ENCODE measurements around the gene FOXN3.
A peak's percentile ranks its signal among the peaks of the same experiment; 100 is the strongest.

The FOXN3 gene

DNA sequence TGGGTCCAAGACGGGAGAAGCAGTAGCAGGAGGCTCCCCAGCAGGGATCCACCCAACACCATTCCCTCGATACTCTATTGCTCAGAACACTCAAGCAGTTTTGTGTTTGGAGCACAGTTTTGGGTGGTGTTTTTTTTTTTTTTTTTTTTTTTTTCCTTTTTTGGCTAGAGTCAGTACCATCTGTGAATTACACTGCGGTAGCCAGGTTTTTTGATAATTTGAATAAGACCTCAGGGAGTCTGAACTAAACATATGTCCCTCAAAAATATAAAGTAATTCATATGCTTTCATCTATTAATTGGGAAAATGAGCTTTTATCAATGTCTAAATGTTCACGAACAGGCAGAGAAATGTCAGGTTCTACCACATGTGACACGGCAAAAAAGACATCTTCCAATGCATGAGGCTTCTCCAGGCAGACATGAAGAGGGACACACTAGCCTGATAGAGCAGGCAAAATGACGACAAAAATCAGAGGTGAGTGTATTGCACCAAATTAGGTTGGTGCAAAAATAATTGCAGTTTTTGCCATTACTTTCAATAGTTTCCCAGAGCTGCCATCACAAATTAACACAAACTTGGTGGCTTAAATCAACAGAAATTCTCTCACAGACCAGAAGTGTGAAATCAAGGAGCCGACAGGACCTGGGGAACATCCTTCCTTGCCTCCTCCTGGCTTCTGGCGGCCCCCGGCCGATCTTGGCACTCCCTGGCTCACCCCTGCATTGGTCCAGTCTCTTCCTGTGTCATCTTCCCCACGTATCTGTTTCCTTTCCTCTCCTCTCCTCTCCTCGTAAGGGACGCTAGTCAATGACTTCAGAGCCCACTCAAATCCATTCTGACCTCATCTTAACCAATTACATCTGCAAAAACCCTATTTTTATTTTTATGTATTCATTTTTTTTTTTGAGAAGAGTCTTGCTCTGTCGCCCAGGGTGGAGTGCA is 33.9 kb downstream of the FOXN3 start:
- no peak for DNase-seq (ENCODE audit: low spot score)

DNA sequence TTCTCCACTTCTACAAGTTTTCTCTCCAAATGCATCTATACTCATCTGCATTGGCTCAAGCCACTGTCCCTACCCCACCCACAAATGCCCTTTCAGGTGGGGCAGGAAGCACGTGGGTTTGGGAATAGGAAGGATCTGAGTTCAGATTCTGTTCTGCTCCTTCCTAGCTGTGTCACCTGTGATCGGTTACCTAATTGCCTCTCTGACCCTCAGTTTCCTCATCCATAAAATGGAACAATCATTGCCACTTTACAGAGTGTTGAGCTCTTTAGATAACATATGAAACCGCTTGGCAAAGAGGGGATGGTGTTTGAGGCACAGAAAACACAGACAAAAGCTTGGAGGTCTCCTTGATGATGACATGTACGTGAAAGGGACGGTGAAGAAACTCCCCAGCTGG is 34.5 kb downstream of the FOXN3 start:
- DNase-seq (ENCODE audit: low spot score), result no peak

GRCh38 chr14:89379891-89380820 is 36.9 kb downstream of the FOXN3 start:
- DNase-seq (ENCODE audit: low spot score), result no peak

GRCh38 chr14:89379006-89379405 is 38.0 kb downstream of the FOXN3 start:
- DNase-seq (ENCODE audit: low spot score), result no peak

DNA sequence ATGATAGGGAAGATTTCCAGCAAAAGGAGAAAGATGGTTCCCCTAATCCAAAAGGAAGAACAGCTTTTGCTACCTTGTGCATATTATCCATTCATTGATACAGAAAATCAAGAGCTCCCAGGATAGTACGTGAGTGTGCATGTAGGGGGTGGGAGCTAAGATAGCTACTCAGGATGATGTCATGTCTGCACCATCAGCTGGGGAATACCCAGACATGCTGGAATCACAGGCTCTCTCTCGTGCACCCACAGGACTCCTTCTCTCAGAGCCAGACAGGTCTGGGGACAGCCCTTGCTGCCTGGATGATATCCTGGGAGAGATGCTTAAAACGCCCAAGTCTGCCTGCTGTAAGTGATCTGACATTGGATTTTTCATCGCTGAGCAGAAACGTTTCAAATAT is 38.9 kb downstream of the FOXN3 start:
- peak; percentile 12 for DNase-seq (ENCODE audit: low spot score)

DNA sequence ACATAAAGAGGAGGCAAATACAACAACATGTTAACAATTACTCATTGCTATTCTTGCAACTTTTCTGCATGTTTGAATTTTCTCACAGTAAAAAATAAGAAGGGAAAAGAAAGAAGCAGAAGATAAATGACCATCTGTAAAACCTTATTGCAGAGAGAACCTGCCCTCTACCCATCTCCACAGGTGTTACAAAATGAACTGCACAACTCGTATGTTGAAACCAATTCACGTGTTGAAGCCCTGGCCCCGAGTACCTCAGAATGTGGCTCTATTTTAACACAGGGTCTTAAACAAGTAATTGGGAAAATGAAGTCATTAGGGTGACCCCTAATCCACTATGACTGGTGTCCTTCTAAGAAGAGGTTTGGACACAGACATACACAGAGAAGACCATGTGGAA is 39.5 kb downstream of the FOXN3 start:
- DNase-seq (ENCODE audit: low spot score), result no peak

GRCh38 chr14:89374908-89375307 is 42.1 kb downstream of the FOXN3 start:
- DNase-seq (ENCODE audit: low spot score), result no peak

DNA sequence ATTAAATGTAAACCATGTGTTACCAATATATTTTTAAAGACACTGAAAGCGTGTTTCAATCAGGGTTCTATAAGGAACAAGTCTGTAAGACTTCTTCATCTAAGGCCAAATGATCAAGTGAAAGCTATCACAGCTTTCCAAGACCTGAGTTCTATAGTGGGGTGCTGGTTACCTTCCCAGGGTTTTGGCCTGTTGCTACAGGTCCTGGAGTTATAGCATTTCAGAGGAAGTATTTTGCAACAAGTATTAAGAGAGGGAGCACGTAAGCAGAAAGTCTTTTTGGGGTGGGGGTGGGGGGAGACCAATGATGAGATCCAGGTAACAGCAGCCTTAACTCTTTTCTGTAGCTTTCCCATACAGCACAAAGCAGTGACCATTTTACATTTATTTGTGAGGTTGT is 43.8 kb downstream of the FOXN3 start:
- DNase-seq (ENCODE audit: low spot score), result no peak

GRCh38 chr14:89372512-89372883 is 44.5 kb downstream of the FOXN3 start:
- DNase-seq (ENCODE audit: low spot score), result no peak

GRCh38 chr14:89371585-89372511 is 45.2 kb downstream of the FOXN3 start:
- DNase-seq (ENCODE audit: low spot score), result no peak

DNA sequence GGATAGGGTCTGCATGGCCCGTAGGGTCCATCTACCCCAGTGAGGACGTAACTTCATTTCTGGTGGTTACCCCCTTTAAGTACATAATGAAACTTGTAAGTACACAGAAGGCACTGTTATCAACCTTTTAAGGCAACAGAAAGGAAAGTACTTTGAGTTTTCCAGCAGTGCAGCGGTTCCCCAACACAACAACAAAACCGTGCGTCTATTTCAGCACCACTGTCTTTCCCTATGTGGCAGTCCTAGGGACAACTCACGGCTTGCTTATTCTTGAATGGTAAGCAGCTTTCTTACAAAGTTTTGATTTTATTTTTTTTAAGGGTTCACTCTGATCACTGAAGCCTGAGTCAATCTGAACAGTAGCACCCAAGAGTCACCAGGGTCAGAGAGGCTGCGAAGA is 46.3 kb downstream of the FOXN3 start:
- DNase-seq (ENCODE audit: low spot score), result no peak

GRCh38 chr14:89370381-89370780 is 46.7 kb downstream of the FOXN3 start:
- DNase-seq (ENCODE audit: low spot score), result no peak

GRCh38 chr14:89369656-89370055 is 47.4 kb downstream of the FOXN3 start:
- DNase-seq (ENCODE audit: low spot score), result no peak

- no peak for DNase-seq (ENCODE audit: low spot score)
Observed at GRCh38 chr14:89368490-89369477, 48.2 kb downstream of the FOXN3 start.

GRCh38 chr14:89367779-89368120 is 49.3 kb downstream of the FOXN3 start:
- no peak for DNase-seq (ENCODE audit: low spot score)

DNA sequence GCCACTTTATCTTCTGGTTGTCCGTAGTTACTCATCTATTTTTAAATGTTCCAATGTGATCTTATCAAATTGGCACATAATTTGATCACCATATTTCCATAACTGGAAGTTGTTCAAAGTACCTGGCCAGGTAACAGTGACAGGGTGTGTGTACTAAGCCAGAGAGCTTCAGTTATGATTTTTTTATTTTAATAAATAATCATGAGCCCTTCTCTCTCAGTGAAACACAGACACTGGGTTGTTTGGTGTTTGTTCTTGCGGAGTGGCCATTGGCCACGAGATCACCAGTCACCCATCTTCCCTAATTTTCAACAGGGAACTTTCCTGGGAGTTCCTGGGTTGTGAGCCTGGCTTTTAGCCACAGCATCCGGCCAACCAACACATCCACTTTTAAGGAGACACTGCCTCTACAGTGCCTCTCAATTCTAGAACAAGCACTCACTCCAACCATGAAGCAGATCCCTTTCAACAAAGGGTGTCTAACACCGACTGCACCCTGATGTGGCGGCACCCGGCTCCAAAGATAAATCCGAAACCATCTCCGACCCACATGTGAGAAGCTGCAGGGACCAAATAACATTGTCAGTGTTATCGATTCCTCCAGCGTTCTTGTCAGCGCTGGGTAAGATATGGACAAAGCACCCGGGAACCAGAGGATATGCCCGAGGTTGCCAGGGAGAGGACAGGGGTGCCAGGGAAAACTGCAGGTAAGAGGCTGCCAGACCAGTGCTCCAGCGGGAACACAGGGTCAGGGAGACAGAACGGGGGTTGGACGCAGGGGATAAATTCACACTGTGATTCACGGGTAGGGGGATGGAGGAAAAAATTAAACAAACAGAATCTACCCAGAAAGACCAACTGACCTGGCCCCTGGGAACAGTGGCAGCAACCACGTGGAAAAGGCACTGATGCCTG is 49.9 kb downstream of the FOXN3 start:
- DNase-seq (ENCODE audit: low spot score), result no peak

GRCh38 chr14:89365061-89365801 is 51.8 kb downstream of the FOXN3 start:
- no peak for DNase-seq (ENCODE audit: low spot score)

GRCh38 chr14:89364316-89364715 is 52.7 kb downstream of the FOXN3 start:
- no peak for DNase-seq (ENCODE audit: low spot score)

- DNase-seq (ENCODE audit: low spot score), result no peak
Observed at GRCh38 chr14:89360277-89360676, 56.8 kb downstream of the FOXN3 start.
